WTC11 (cell line): ENCODE data around the gene POU3F1. TPM values are rescaled to one million over a fixed set of nuclear protein-coding genes. Genes with fewer than 3 reads are reported as not detected.

Experiments used
- ATAC-seq: fragments of 200-7000 bp; cut with Tn5 transposase; 2 replicates; pipeline ENCODE4 v1.10.0; 2021; ENCODE audit warnings: mild to moderate bottlenecking, moderate library complexity
- CTCF ChIA-PET: fragments of 300-600 bp; sonication (Branson Sonifier 250); formaldehyde crosslinking; loops from one replicate; lab custom pipeline; 2021; ENCODE audit warnings: antibody characterized with exemption; lab: Charles Lee
- POLR2A ChIA-PET: fragments of 350-600 bp; sonication (Branson Sonifier 250); formaldehyde crosslinking; loops from one replicate; lab custom pipeline; 2021; ENCODE audit warnings: antibody characterized with exemption; lab: Charles Lee
- DNase-seq: peaks from one replicate; pipeline ENCODE4 v3.0.0; 2021; ENCODE audit warnings: low spot score
- H3K27ac Mint-ChIP-seq: 2 replicates; pipeline ENCODE4 v1.8.0; 2021; ENCODE audit warnings: mixed read lengths
- H3K27me3 Mint-ChIP-seq: 2 replicates; pipeline ENCODE4 v1.8.0; 2021; ENCODE audit warnings: low read depth, mild to moderate bottlenecking, moderate library complexity, mixed read lengths
- H3K36me3 Mint-ChIP-seq: 2 replicates; pipeline ENCODE4 v1.8.0; 2021; ENCODE audit warnings: mixed read lengths
- H3K4me1 Mint-ChIP-seq: 2 replicates; pipeline ENCODE4 v1.8.0; 2022; ENCODE audit warnings: mixed read lengths
- H3K4me3 Mint-ChIP-seq: 2 replicates; pipeline ENCODE4 v1.8.0; 2021; ENCODE audit warnings: mild to moderate bottlenecking, moderate library complexity, mixed read lengths
- H3K9me3 Mint-ChIP-seq: 2 replicates; pipeline ENCODE4 v1.8.0; 2021; ENCODE audit warnings: mixed read lengths
- ETV6 ChIP-seq: sonication (generic); formaldehyde crosslinking; IDR thresholded peaks from 2 replicates; pipeline ENCODE4 v1.8.1; 2022; ENCODE audit warnings: mild to moderate bottlenecking, missing genetic modification reagents
- MYBL2 ChIP-seq: sonication (generic); formaldehyde crosslinking; IDR thresholded peaks from 2 replicates; pipeline ENCODE4 v1.8.1; 2023; ENCODE audit warnings: mild to moderate bottlenecking, moderate library complexity, missing genetic modification reagents
- NR2C2 ChIP-seq: sonication (generic); formaldehyde crosslinking; IDR thresholded peaks from 2 replicates; pipeline ENCODE4 v1.8.0; 2022; ENCODE audit warnings: mild to moderate bottlenecking, missing genetic modification reagents
- SP1 ChIP-seq: sonication (generic); formaldehyde crosslinking; conservative IDR thresholded peaks from 2 replicates; pipeline ENCODE4 v1.8.1; 2022; ENCODE audit warnings: missing genetic modification reagents
- TEAD1 ChIP-seq: sonication (generic); formaldehyde crosslinking; IDR thresholded peaks from 2 replicates; pipeline ENCODE4 v1.8.0; 2022; ENCODE audit warnings: mild to moderate bottlenecking, missing genetic modification reagents
- ZNF396 ChIP-seq: fragments of 250-450 bp; sonication (Bioruptor Pico); IDR thresholded peaks from 2 replicates; pipeline ENCODE4 v1.8.0; 2021; ENCODE audit warnings: mild to moderate bottlenecking, moderate library complexity, borderline replicate concordance
- ZNF416 ChIP-seq: fragments of 250-450 bp; sonication (Bioruptor Pico); IDR thresholded peaks from 2 replicates; pipeline ENCODE4 v1.9.0; 2021; ENCODE audit warnings: mild to moderate bottlenecking, inconsistent platforms
- total RNA-seq: library from RNA; stranded (reverse); gene quantifications from 3 replicates; pipeline ENCODE4 v1.2.3, GENCODE V29; 2021
- TF ChIP-seq, protein P1 (sequence below): sonication (generic); formaldehyde crosslinking; IDR thresholded peaks from 2 replicates; pipeline ENCODE4 v1.8.1; 2023; ENCODE audit warnings: mild to moderate bottlenecking, missing genetic modification reagents, moderate library complexity
- TF ChIP-seq, protein P2 (sequence below): sonication (generic); formaldehyde crosslinking; IDR thresholded peaks from 2 replicates; pipeline ENCODE4 v1.8.1; 2022; ENCODE audit warnings: low read depth, mild to moderate bottlenecking, moderate library complexity, missing genetic modification reagents, borderline replicate concordance
- TF ChIP-seq, protein P3 (sequence below): sonication (generic); formaldehyde crosslinking; IDR thresholded peaks from 2 replicates; pipeline ENCODE4 v1.8.1; 2023; ENCODE audit warnings: mild to moderate bottlenecking, missing genetic modification reagents, moderate library complexity
- TF ChIP-seq, protein P4 (sequence below): sonication (generic); formaldehyde crosslinking; IDR thresholded peaks from 2 replicates; pipeline ENCODE4 v1.8.1; 2022; ENCODE audit warnings: missing genetic modification reagents, borderline replicate concordance
- TF ChIP-seq, protein P5 (sequence below): sonication (generic); formaldehyde crosslinking; IDR thresholded peaks from 2 replicates; pipeline ENCODE4 v1.8.0; 2022; ENCODE audit warnings: mild to moderate bottlenecking, missing genetic modification reagents

The POU3F1 gene
- total RNA-seq, 1 experiment from 2014 or later = 18.9 TPM

DNA sequence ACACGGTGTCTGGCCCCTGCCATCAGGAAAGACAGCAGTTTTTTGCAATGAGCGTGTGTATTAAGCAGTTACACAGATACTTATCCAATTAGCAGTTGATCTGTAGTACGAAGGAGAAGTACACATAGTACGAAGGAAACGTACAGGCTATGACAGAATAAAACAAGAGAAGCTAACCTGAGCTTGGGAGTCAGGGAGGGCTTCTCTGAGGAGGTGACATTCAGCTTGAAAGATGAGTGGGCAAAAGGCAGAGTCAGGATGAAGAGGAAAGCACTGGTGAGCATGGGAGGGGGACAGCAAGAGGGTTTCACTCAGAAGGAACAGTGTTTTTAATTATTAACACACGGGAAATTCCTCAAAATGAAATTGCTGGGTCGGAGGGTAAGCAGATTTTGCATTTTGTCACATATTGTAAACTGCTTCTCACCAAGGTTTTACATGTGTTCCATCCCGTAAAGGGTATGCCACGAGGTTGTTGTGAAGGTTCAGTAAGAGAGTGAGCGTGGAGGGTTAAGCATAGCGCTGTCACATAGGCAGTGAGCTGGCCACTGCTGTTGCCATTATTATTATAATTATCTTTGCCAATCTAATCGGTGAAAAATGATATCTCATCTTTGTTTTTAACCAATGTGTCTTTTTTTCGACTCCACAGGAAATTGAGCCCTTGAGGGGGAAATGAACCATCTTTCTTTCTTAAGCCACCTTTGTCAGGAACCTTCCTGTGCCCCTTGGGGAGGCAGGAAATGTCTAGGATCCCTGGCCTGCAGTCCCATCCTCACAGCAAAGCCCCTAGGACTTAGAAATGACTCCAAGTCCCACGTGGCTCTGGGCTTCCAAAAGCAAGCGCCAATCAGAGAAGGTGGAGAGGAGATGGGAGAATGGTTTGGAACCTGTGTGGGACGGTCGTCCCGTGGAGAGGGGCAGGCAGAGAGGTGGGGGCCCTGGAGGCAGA is 47.3 kb upstream of the POU3F1 start:
- Mint-ChIP-seq H3K9me3 (no peaks in the 10 kb centered on the region), H3K27me3 (no peaks in the 10 kb centered on the region), H3K4me1 (peaks cover 73% of the 10 kb centered on the region), H3K36me3 (no peaks in the 10 kb centered on the region), H3K27ac (peak overlapping the region; percentile 4; the same call in 1 of the 2 replicates), H3K4me3 (no peak overlapping the region)
- POLR2A ChIA-PET = interaction anchor here (0.5 kb wide), 1 partner anchor 103 kb away, joined by 4 read pairs; no protein-coding TSS in a partner anchor
- ATAC-seq = no peak
- no peak for DNase-seq
- TF ChIP-seq MYBL2 (CRISPR knock-in tag) = no peak
- no peak for TF ChIP-seq NR2C2
- TF ChIP-seq, protein P1, sequence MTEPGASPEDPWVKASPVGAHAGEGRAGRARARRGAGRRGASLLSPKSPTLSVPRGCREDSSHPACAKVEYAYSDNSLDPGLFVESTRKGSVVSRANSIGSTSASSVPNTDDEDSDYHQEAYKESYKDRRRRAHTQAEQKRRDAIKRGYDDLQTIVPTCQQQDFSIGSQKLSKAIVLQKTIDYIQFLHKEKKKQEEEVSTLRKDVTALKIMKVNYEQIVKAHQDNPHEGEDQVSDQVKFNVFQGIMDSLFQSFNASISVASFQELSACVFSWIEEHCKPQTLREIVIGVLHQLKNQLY (CRISPR knock-in tag) = no peak
- TF ChIP-seq, protein P2, sequence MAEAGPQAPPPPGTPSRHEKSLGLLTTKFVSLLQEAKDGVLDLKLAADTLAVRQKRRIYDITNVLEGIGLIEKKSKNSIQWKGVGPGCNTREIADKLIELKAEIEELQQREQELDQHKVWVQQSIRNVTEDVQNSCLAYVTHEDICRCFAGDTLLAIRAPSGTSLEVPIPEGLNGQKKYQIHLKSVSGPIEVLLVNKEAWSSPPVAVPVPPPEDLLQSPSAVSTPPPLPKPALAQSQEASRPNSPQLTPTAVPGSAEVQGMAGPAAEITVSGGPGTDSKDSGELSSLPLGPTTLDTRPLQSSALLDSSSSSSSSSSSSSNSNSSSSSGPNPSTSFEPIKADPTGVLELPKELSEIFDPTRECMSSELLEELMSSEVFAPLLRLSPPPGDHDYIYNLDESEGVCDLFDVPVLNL (CRISPR knock-in tag) = no peak
- CTCF ChIA-PET = interaction anchor here (0.7 to 0.8 kb wide), 2 partner anchors 22 to 338 kb away, joined by 3 read pairs; no protein-coding TSS in a partner anchor

DNA sequence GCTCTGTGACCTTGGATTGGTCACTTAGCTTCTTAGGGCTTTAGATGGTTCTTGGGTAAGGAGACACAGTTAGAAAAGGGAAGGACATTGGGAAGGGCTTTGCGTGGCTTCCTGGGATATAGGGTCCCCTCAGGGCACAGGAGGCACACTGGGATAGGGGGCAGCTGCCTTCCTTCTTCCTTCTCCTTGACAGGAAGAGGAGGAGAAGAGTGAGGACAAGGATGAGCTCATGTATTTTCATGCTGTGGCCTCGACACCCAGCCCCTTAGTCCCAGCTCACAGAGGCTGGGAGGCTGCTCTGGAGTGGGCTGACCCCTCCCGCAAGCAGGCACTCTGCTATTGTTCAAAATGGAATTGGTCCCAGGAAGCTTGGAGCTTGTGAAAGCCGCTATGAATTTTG is 45.7 kb upstream of the POU3F1 start:
- ATAC-seq = peak; percentile 24
- TF ChIP-seq TEAD1 = no peak
- TF ChIP-seq ZNF396 (CRISPR knock-in tag) = no peak
- TF ChIP-seq, protein P3, sequence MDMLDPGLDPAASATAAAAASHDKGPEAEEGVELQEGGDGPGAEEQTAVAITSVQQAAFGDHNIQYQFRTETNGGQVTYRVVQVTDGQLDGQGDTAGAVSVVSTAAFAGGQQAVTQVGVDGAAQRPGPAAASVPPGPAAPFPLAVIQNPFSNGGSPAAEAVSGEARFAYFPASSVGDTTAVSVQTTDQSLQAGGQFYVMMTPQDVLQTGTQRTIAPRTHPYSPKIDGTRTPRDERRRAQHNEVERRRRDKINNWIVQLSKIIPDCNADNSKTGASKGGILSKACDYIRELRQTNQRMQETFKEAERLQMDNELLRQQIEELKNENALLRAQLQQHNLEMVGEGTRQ (CRISPR knock-in tag) = no peak
- no peak for DNase-seq
- H3K4me1 Mint-ChIP-seq = peaks cover 83% of the 10 kb centered on the region
- H3K9me3 Mint-ChIP-seq = no peaks in the 10 kb centered on the region
- no peak overlapping the region for H3K4me3 Mint-ChIP-seq
- 0 out of 2 replicates have a peak overlapping the region, but pooled peaks have one; percentile 24 for H3K27ac Mint-ChIP-seq
- H3K27me3 Mint-ChIP-seq = no peaks in the 10 kb centered on the region
- CTCF ChIA-PET = interaction anchor here (1.0 to 2.5 kb wide), 9 partner anchors 20 to 410 kb away, joined by 3 to 22 read pairs (median 3); no protein-coding TSS in a partner anchor
- no peaks in the 10 kb centered on the region for H3K36me3 Mint-ChIP-seq
- POLR2A ChIA-PET = interaction anchor here (0.8 kb wide), 1 partner anchor 10 kb away, joined by 3 read pairs; no protein-coding TSS in a partner anchor

DNA sequence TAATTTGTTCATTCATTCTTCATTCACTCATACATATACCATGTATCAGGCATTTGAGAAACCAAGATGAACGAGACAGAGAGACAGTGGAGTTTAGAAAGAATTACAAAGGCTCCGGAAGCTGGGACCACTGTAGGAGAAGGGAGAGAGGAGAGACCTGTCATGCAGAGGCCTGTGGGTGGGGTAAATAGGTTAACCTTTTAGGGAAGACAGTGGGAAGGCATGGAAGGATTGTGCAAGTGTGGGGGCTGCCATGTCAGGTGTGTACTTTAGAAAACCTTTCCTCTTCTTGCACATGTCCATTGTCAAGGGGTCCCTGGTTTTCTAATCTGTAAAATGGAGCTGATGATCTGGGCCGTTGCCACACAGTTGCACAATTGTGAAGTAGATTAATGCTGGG is 44.2 kb upstream of the POU3F1 start:
- Mint-ChIP-seq H3K27ac (peak overlapping the region; percentile 34; the same call in 1 of the 2 replicates), H3K27me3 (no peaks in the 10 kb centered on the region), H3K9me3 (no peaks in the 10 kb centered on the region), H3K36me3 (no peaks in the 10 kb centered on the region), H3K4me3 (no peak overlapping the region), H3K4me1 (peaks cover 88% of the 10 kb centered on the region)
- DNase-seq (no peak), ATAC-seq (no peak)
- POLR2A ChIA-PET = no interaction called here
- TF ChIP-seq SP1 (CRISPR knock-in tag) = no peak
- TF ChIP-seq, protein P4, sequence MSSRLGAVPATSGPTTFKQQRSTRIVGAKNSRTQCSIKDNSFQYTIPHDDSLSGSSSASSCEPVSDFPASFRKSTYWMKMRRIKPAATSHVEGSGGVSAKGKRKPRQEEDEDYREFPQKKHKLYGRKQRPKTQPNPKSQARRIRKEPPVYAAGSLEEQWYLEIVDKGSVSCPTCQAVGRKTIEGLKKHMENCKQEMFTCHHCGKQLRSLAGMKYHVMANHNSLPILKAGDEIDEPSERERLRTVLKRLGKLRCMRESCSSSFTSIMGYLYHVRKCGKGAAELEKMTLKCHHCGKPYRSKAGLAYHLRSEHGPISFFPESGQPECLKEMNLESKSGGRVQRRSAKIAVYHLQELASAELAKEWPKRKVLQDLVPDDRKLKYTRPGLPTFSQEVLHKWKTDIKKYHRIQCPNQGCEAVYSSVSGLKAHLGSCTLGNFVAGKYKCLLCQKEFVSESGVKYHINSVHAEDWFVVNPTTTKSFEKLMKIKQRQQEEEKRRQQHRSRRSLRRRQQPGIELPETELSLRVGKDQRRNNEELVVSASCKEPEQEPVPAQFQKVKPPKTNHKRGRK (CRISPR knock-in tag) = no peak
- no peak for TF ChIP-seq ZNF416
- no peak for TF ChIP-seq ETV6 (CRISPR knock-in tag)
- TF ChIP-seq, protein P5, sequence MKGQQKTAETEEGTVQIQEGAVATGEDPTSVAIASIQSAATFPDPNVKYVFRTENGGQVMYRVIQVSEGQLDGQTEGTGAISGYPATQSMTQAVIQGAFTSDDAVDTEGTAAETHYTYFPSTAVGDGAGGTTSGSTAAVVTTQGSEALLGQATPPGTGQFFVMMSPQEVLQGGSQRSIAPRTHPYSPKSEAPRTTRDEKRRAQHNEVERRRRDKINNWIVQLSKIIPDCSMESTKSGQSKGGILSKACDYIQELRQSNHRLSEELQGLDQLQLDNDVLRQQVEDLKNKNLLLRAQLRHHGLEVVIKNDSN (CRISPR knock-in tag) = no peak
- CTCF ChIA-PET = interaction anchor here (0.8 to 2.5 kb wide), 3 partner anchors 19 to 399 kb away, joined by 3 to 22 read pairs (median 4); no protein-coding TSS in a partner anchor
